HCT116 (cell line): Measurements from ENCODE around the gene OR2V2. TPM values are rescaled to one million over a fixed set of nuclear protein-coding genes. Genes with fewer than 3 reads are reported as not detected.

Experiments
- ATAC-seq: fragments of 200-7000 bp; cut with Tn5 transposase; 2 replicates; pipeline ENCODE4 v1.9.1; 2020; ENCODE audit warnings: mild to moderate bottlenecking, moderate library complexity
- BruUV-seq: library from RNA; stranded (reverse); fragments of 400-500 nt; replicated peaks from 2 replicates; lab custom pipeline; 2021; lab: Mats Ljungman, UMichigan
- CTCF ChIA-PET: fragments of 300-600 bp; sonication (Branson Sonifier 250); formaldehyde crosslinking; loops from one replicate; lab custom pipeline; 2021; ENCODE audit warnings: antibody characterized with exemption; lab: Charles Lee
- POLR2A ChIA-PET: fragments of 300-600, 350-600 bp; sonication (Branson Sonifier 250); formaldehyde crosslinking; loops from one replicate; lab custom pipeline; 2021; ENCODE audit warnings: antibody characterized with exemption; lab: Charles Lee
- RAD21 ChIA-PET, 2 experiments: fragments of 300-600 bp; sonication (Branson Sonifier 250); formaldehyde crosslinking; loops; one replicate each; lab custom pipeline; 2023; ENCODE audit warnings: low total read pairs in 2 of 2; ENCODE audit not compliant: uncharacterized antibody in 2 of 2, unreplicated experiment in 2 of 2, low non-redundant PET in 1 of 2; lab: Charles Lee
- DNase-seq: peaks from one replicate; pipeline ENCODE4 v3.0.0-alpha.2; 2010; ENCODE audit warnings: low read depth, low spot score
- H2AFZ ChIP-seq: fragments of 200-600 bp; shearing (Covaris generic), sonication (generic); 2 replicates; pipeline ENCODE4 v1.6.1; 2017; ENCODE audit warnings: low read depth, mixed run types, mixed read lengths, antibody characterized with exemption, low read length; ENCODE audit not compliant: poor library complexity, severe bottlenecking
- H3K27ac ChIP-seq: 2 replicates; pipeline ENCODE4 v1.5.1; 2012; ENCODE audit warnings: low read depth, low read length
- H3K27me3 ChIP-seq: fragments of 200-600 bp; sonication (generic); 2 replicates; pipeline ENCODE4 v1.6.1; 2016; ENCODE audit warnings: mixed run types, low read length, mixed read lengths; ENCODE audit not compliant: insufficient read depth
- H3K36me3 ChIP-seq, 2 experiments: fragments of 200-500 bp in 1 of 2; fragments of 200-600 bp in 1 of 2; sonication (Bioruptor generic) in 1 of 2; sonication (generic) in 1 of 2; 2 replicates each; pipeline versions ENCODE4 v1.5.1 to v1.6.1; 2014 to 2016; ENCODE audit warnings: low read length in 2 of 2, inconsistent platforms in 1 of 2, mixed read lengths in 1 of 2, mixed run types in 1 of 2; ENCODE audit not compliant: insufficient read depth in 2 of 2, control insufficient read depth in 1 of 2
- H3K4me1 ChIP-seq, 2 experiments: fragments of 200-600 bp in 1 of 2; sonication (generic) in 1 of 2; 2 replicates each; pipeline versions ENCODE4 v1.5.1 to v1.6.1; 2012 to 2017; ENCODE audit warnings: low read length in 2 of 2, inconsistent platforms in 1 of 2, mild to moderate bottlenecking in 1 of 2, mixed read lengths in 1 of 2, mixed run types in 1 of 2, moderate library complexity in 1 of 2; ENCODE audit not compliant: insufficient read depth in 2 of 2, control insufficient read depth in 1 of 2
- H3K4me2 ChIP-seq: fragments of 200-600 bp; sonication (generic); 2 replicates; pipeline ENCODE4 v1.6.1; 2017; ENCODE audit warnings: mixed run types, low read length, mixed read lengths
- H3K4me3 ChIP-seq, 2 experiments: fragments of 200-600 bp in 1 of 2; sonication (generic) in 1 of 2; replicated peaks in 1 of 2; 2 replicates each; pipeline ENCODE4 v1.5.1; 2011 to 2016; ENCODE audit warnings: low read length in 2 of 2, control low read depth in 1 of 2, low read depth in 1 of 2, mild to moderate bottlenecking in 1 of 2, mixed read lengths in 1 of 2, mixed run types in 1 of 2
- H3K79me2 ChIP-seq: fragments of 200-600 bp; sonication (generic); 2 replicates; pipeline ENCODE4 v1.6.1; 2017; ENCODE audit warnings: mild to moderate bottlenecking, mixed run types, low read length, moderate library complexity, mixed read lengths; ENCODE audit not compliant: insufficient read depth
- H3K9ac ChIP-seq: fragments of 200-600 bp; sonication (generic); 2 replicates; pipeline ENCODE4 v1.6.1; 2016; ENCODE audit warnings: low read length, mixed read lengths
- H3K9me2 ChIP-seq: fragments of 200-600 bp; sonication (generic), shearing (Covaris generic); 2 replicates; pipeline ENCODE4 v1.6.1; 2017; ENCODE audit warnings: mixed run types, mild to moderate bottlenecking, moderate library complexity; ENCODE audit not compliant: insufficient read depth
- H3K9me3 ChIP-seq, 2 experiments: fragments of 200-500 bp in 1 of 2; fragments of 200-600 bp in 1 of 2; sonication (Bioruptor generic) in 1 of 2; sonication (generic) in 1 of 2; 2 replicates each; pipeline ENCODE4 v1.6.1; 2014 to 2017; ENCODE audit warnings: low read length in 2 of 2, mixed read lengths in 2 of 2, inconsistent platforms in 1 of 2, low read depth in 1 of 2, mild to moderate bottlenecking in 1 of 2, mixed run types in 1 of 2, moderate library complexity in 1 of 2; ENCODE audit not compliant: control insufficient read depth in 1 of 2, insufficient read depth in 1 of 2
- H4K20me1 ChIP-seq: fragments of 200-600 bp; sonication (generic), shearing (Covaris generic); 2 replicates; pipeline ENCODE4 v1.6.1; 2017; ENCODE audit warnings: mixed run types, mild to moderate bottlenecking, moderate library complexity; ENCODE audit not compliant: insufficient read depth
- EGR1 ChIP-seq: IDR thresholded peaks from 2 replicates; pipeline ENCODE4 v1.6.1; 2012; ENCODE audit warnings: low read depth
- EZH2phosphoT487 ChIP-seq: fragments of 200-600 bp; IDR thresholded peaks from 2 replicates; pipeline ENCODE4 v1.6.1; 2018; ENCODE audit warnings: antibody characterized with exemption, borderline replicate concordance
- POLR2A ChIP-seq: IDR thresholded peaks from 2 replicates; pipeline ENCODE4 v1.7.0; 2011; ENCODE audit warnings: borderline replicate concordance; ENCODE audit not compliant: insufficient read depth, insufficient read length; ENCODE audit errors: extremely low read depth
- POLR2AphosphoS5 ChIP-seq: IDR thresholded peaks from 2 replicates; pipeline ENCODE4 v1.6.1; 2011; ENCODE audit warnings: mild to moderate bottlenecking, low read depth, low read length, moderate library complexity
- TCF7L2 ChIP-seq: IDR thresholded peaks from 2 replicates; pipeline ENCODE4 v1.7.0; 2011; ENCODE audit warnings: borderline replicate concordance, inconsistent platforms; ENCODE audit not compliant: insufficient read depth, insufficient read length; ENCODE audit errors: extremely low read depth
- ZFX ChIP-seq: fragments of 450-650 bp; IDR thresholded peaks from 2 replicates; pipeline ENCODE4 v1.6.1; 2017
- intact Hi-C: fragments of 100-400 bp; cut with micrococcal nuclease; formaldehyde crosslinking; loops from 2 replicates; pipeline ENCODE4 v1.10.0; 2022
- total RNA-seq: library from RNA; stranded (reverse); gene quantifications from one replicate; pipeline ENCODE4 v1.2.1, GENCODE V29; 2021; ENCODE audit not compliant: unreplicated experiment
- TF ChIP-seq, protein P1 (sequence below): IDR thresholded peaks from 2 replicates; pipeline ENCODE4 v1.6.1; 2012
- TF ChIP-seq, protein P2 (sequence below): IDR thresholded peaks from 2 replicates; pipeline ENCODE4 v1.6.1; 2012; ENCODE audit warnings: low read depth

OR2V2 gene
- total RNA-seq, 1 experiment from 2014 or later: not detected

DNA sequence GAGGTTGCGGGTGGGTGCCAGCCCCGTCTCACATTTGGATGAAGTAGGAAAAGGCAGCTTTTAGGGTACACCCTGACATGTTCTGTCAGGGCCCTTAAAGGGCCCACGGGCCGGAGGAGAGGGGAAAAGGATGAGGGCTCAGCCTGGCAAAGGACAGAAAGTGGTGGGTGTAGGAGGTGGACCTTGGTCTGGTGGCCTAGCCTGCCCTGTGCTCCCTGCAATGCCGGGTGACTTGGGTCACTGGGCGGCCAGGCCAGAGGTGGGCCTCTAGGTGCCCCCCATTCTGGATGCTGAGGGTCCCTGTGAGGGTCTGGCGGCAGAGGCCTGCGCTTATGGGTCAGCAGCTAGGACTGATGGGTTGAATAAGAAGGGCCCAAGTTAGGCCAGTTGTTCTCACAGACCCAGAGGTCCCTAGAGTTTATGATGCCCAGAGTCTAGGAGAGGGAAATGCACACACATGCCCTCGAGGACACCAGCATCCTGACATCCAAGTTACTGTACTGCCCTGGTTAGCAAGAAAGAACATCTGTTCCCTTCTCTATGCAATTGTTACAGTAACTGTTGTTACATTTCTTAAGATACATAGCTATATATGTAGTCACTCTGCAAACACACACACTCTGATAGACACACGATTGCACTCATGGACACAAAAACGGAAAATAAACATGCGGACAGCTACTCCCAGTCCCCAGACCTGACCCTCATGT lies 45.1 kb downstream of the OR2V2 start:
- Histone ChIP-seq H3K27ac (peak overlapping the region; percentile 76), H3K4me3 (peak overlapping the region; percentile 74 to 92), H2AFZ (no peak overlapping the region), H3K9me3 (no peaks in the 10 kb centered on the region), H3K4me2 (peak overlapping the region; percentile 96), H3K79me2 (0 out of 2 replicates have a peak, but pooled peaks cover 6% of the 10 kb centered on the region), H3K4me1 (peaks cover 11 to 41% of the 10 kb centered on the region in 2 experiments), H3K9ac (peak overlapping the region; percentile 92), H3K9me2 (no peaks in the 10 kb centered on the region), H4K20me1 (no peaks in the 10 kb centered on the region), H3K36me3 (no peaks in the 10 kb centered on the region), H3K27me3 (no peaks in the 10 kb centered on the region)
- TF ChIP-seq POLR2AphosphoS5 (peak; percentile 47; the same call in 1 of the 2 replicates), ZFX (0 out of 2 replicates have a peak, but pooled peaks have one; percentile 33), EZH2phosphoT487 (no peak)
- ChIA-PET POLR2A (interaction anchor here (0.6 to 2.4 kb wide), 8 partner anchors 10 to 52 kb away, joined by 3 to 41 read pairs (median 4); partner anchors contain the start of genes RACK1, TRIM41 and TRIM7), CTCF (interaction anchor here (0.9 to 1.1 kb wide), 3 partner anchors 12 to 25 kb away, joined by 3 to 6 read pairs (median 4); no protein-coding TSS in a partner anchor), RAD21 (interaction anchor here (0.6 to 0.7 kb wide), 2 partner anchors 15 kb away, joined by 3 to 7 read pairs; no protein-coding TSS in a partner anchor)
- TSS peak; percentile 78 for BruUV-seq
- intact Hi-C loops: no loop called here
- DNase-seq: no peak
- ATAC-seq: no peak

DNA sequence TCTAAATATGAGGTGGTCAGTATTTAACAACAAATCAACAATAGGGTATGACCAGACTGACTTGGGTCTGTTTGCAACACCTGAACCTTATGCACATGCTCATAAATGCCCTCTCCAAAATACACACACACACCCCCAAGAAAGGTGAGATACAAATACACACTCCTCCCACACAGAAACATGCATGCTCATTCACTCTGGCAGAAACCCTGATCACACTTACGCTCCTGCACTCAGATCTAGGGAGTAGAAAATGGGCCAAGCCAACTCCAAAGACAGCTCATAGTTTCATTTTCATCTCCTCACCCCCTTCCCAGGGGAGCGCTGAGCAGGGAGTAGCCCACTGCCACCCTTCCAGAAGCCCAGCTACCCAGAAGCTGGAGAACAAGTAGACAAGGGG lies 46.3 kb downstream of the OR2V2 start:
- intact Hi-C loops: no loop called here
- 0 out of 2 replicates have a peak overlapping the region, but pooled peaks have one; percentile 21 for H3K27ac ChIP-seq
- ChIA-PET RAD21 (no interaction called here), POLR2A (interaction anchor here (1.4 to 2.4 kb wide), 2 partner anchors 12 to 13 kb away, joined by 3 to 41 read pairs; partner anchors contain the start of gene TRIM7), CTCF (no interaction called here)
- no peaks in the 10 kb centered on the region for H4K20me1 ChIP-seq
- TF ChIP-seq, protein P1, sequence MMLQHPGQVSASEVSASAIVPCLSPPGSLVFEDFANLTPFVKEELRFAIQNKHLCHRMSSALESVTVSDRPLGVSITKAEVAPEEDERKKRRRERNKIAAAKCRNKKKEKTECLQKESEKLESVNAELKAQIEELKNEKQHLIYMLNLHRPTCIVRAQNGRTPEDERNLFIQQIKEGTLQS: no peak
- TF ChIP-seq POLR2A: peak; percentile 10
- no peak for TF ChIP-seq ZFX
- TF ChIP-seq, protein P2, sequence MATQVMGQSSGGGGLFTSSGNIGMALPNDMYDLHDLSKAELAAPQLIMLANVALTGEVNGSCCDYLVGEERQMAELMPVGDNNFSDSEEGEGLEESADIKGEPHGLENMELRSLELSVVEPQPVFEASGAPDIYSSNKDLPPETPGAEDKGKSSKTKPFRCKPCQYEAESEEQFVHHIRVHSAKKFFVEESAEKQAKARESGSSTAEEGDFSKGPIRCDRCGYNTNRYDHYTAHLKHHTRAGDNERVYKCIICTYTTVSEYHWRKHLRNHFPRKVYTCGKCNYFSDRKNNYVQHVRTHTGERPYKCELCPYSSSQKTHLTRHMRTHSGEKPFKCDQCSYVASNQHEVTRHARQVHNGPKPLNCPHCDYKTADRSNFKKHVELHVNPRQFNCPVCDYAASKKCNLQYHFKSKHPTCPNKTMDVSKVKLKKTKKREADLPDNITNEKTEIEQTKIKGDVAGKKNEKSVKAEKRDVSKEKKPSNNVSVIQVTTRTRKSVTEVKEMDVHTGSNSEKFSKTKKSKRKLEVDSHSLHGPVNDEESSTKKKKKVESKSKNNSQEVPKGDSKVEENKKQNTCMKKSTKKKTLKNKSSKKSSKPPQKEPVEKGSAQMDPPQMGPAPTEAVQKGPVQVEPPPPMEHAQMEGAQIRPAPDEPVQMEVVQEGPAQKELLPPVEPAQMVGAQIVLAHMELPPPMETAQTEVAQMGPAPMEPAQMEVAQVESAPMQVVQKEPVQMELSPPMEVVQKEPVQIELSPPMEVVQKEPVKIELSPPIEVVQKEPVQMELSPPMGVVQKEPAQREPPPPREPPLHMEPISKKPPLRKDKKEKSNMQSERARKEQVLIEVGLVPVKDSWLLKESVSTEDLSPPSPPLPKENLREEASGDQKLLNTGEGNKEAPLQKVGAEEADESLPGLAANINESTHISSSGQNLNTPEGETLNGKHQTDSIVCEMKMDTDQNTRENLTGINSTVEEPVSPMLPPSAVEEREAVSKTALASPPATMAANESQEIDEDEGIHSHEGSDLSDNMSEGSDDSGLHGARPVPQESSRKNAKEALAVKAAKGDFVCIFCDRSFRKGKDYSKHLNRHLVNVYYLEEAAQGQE: no peak
- TF ChIP-seq TCF7L2: no peak
- TF ChIP-seq EGR1: no peak
- H3K4me3 ChIP-seq: no peak overlapping the region
- H3K79me2 ChIP-seq: 0 out of 2 replicates have a peak, but pooled peaks cover 6% of the 10 kb centered on the region
- no peak overlapping the region for H3K4me2 ChIP-seq
- BruUV-seq: no TSS peak
- DNase-seq (no peak), ATAC-seq (no peak)
- no peaks in the 10 kb centered on the region for H3K27me3 ChIP-seq
- H3K9me2 ChIP-seq: no peaks in the 10 kb centered on the region
- H3K9me3 ChIP-seq: no peaks in the 10 kb centered on the region
- no peaks in the 10 kb centered on the region for H3K36me3 ChIP-seq
- H3K4me1 ChIP-seq: peaks cover 11 to 32% of the 10 kb centered on the region in 2 experiments
- H2AFZ ChIP-seq: no peak overlapping the region
- H3K9ac ChIP-seq: 0 out of 2 replicates have a peak overlapping the region, but pooled peaks have one; percentile 92
